Measurements from ENCODE around the gene C1QL3.

Gene C1QL3

DNA sequence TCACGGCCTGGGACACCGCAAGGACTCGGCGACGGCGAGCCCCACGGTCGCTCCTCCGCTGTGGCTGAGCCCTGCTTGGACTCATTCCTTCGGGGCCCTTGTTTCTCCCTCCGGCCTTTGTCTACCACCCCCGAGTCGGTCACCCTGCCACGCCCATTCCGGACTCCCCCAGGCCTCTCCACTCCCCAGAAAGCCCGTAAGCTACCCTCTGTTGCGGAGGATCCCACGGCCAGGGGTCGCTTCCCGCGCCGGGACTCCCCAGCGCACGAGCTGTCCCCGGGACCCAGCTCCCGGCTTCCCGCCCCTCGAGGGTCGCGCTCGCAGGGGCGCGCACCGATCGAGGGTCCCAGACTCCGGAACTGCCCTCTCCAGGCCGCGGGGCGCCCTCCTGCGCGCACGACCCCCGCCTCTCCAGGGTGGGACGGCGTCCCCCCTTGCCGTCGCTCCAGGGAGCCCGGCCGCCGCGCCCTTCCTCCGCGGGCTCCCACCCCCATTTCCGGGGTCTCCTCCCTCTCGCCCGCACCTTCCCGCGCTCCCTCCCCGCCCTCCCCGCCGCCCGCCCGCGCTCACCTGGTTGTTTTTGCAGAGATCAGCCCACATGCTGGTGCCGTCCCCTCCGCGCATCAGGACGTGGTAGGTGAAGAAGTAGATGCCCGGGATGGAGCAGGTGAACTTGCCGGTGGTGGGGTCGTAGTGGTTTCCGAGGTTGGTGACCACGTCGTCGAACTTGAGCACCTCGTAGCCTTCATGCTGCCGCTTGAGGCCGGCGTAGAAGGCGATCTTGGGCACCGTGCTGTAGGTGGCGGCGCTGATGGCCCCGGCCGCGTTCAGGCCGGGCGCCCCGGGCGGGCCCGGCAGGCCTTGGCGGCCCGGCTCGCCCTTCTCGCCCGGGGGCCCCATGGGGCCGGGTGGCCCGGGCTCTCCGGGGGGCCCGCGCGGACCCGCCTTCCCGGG, 1.5 kb downstream of the C1QL3 start:
- peak; percentile 43 for DNase-seq
- Mint-ChIP-seq H3K9me3 (no peaks in the 10 kb centered on the region), H3K27ac (peak overlapping the region; percentile 41), H3K36me3 (ENCODE audit: low read depth) (peaks cover 2% of the 10 kb centered on the region), H3K4me3 (peak overlapping the region; percentile 69), H3K27me3 (peaks cover 39% of the 10 kb centered on the region), H3K4me1 (ENCODE audit: low read depth) (peaks cover 12% of the 10 kb centered on the region)

DNA sequence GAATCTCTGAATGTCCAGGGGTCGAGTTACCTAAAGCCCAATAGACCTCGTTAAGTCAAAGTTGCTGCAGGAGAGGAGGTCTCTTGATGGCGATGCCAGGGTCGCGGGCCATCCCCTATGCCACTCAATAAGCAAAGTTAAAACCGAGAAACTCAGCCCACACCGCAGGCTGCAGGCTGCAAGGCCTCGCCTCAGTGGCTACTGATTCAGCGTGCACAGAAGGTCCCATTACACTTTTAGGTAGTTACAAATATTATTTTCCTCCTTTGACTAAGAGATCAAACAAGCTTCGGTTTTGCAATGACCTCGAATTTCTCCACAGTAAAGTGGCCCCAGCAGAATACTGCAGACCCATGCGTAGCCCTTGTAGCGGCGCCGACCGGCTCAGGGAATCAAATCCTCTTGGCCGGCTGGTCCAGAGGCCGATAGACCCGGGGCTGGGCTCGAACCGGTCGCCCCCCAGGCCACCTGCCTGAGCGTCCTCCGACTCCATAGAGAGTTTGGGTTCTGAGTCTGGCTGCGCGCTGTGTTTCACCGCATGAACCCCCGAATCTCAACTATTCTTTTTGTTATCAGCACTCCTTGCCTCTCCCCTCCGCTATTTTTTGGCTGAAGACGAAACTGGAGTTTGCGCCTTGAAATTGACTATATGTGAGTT, 2.3 kb downstream of the C1QL3 start:
- H3K27ac Mint-ChIP-seq: peak overlapping the region; percentile 41
- peaks cover 12% of the 10 kb centered on the region for H3K4me1 Mint-ChIP-seq (ENCODE audit: low read depth)
- DNase-seq: no peak
- H3K27me3 Mint-ChIP-seq: peaks cover 36% of the 10 kb centered on the region
- no peaks in the 10 kb centered on the region for H3K9me3 Mint-ChIP-seq
- H3K4me3 Mint-ChIP-seq: peak overlapping the region; percentile 69
- H3K36me3 Mint-ChIP-seq (ENCODE audit: low read depth): peaks cover 2% of the 10 kb centered on the region

DNA sequence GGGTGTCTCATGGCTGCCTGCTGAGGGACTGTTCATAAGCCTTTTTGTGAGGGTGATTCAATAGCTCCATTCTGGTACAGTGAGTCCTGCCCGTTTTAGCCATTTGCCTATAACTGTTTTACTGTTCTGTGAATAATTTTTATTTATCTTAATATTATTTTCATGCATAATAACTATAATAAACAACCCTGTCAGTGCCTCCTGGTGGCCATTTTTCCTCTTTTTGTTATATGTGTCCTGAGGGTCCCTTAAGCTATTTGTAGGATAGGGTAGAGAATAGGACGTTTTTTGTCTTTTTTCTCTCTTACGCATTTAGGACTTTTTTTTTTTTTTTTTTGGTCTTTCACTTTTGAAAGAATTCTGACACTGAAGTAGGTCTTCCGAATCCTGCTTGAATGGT, 2.9 kb downstream of the C1QL3 start:
- no peak overlapping the region for H3K4me3 Mint-ChIP-seq
- no peak for DNase-seq
- H3K36me3 Mint-ChIP-seq (ENCODE audit: low read depth): peaks cover 4% of the 10 kb centered on the region
- no peak overlapping the region for H3K27ac Mint-ChIP-seq
- H3K9me3 Mint-ChIP-seq: no peaks in the 10 kb centered on the region
- H3K27me3 Mint-ChIP-seq: peaks cover 36% of the 10 kb centered on the region
- peaks cover 12% of the 10 kb centered on the region for H3K4me1 Mint-ChIP-seq (ENCODE audit: low read depth)

DNA sequence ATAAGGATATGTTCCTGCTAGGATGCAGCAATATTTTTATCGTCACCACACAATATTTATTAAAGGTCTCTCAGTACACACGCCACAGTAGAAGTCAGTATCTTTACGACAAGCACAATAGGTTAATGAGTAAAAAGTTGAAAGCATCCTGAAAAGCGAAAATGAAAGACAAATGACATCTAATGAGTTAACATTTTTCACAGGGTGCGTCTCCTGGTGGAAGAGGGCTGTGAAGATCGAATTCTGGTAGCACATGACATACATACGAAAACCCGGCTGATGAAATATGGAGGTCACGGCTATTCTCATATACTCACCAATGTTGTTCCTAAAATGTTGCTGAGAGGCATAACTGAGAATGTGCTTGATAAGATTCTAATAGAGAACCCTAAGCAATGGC, 10.8 kb downstream of the C1QL3 start:
- no peak for DNase-seq
- no peak overlapping the region for H3K4me3 Mint-ChIP-seq
- H3K9me3 Mint-ChIP-seq: no peaks in the 10 kb centered on the region
- H3K4me1 Mint-ChIP-seq (ENCODE audit: low read depth): no peaks in the 10 kb centered on the region
- H3K36me3 Mint-ChIP-seq (ENCODE audit: low read depth): peaks cover 41% of the 10 kb centered on the region
- no peak overlapping the region for H3K27ac Mint-ChIP-seq
- H3K27me3 Mint-ChIP-seq: no peaks in the 10 kb centered on the region

DNA sequence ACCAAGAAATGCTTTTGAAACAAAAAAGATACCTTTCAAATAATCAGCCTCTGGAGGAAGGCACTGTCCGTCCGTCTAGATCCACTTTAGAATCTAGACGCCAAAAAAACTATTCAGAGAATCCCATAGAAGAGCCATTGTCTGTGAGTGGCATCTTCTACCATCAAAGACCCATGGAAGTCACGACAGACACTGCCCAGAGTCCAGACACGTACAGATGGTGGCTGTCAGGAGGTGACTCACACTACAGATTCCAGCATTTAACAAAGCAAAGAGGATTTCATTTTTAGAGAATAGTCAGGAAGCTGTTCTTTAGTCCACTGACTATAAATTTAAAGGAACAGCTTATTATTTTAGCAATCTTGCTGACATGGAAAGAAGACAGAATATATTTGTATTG, 11.7 kb downstream of the C1QL3 start:
- Mint-ChIP-seq H3K36me3 (ENCODE audit: low read depth) (peaks cover 41% of the 10 kb centered on the region), H3K27ac (no peak overlapping the region), H3K27me3 (no peaks in the 10 kb centered on the region), H3K4me3 (no peak overlapping the region), H3K9me3 (no peaks in the 10 kb centered on the region), H3K4me1 (ENCODE audit: low read depth) (no peaks in the 10 kb centered on the region)
- no peak for DNase-seq

DNA sequence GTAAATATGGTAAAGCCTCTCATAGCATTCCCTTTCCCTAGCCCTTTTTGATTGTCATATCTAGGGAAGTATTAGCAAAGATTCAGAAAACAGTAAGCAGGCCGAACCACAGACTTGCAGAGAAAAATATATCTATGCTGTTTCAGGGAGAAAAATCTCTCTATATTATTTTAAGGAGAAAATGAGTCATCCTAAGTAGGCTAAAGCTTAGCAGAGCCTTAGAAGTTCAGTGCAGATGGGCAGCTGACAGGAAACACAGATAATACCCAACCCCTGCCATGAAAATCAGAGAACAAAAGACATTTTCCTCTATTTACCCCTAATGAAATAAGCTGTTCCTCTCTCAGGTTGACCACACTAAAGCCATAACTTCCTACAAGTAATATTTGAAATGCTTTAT, 16.5 kb downstream of the C1QL3 start:
- no peak overlapping the region for H3K4me3 Mint-ChIP-seq

DNA sequence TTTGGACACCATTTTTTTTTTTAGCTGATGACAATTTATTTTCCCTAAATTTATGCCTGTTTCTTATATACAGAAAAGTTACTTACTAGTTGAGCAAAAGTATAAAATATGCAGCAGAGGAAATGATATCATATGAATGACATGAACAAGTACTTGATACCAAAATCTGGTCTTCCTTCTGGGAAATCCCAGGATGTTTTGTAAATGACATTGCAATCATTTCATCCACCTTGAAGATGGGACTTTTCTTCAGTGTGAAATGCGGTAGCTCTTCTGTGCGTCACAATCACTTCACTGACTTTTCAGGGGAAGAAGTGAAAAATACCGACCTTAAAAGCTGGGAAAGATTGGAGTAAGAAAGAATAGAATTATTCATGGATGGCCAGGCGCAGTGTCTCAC, 23.8 kb downstream of the C1QL3 start:
- H3K27me3 Mint-ChIP-seq: no peaks in the 10 kb centered on the region
- peaks cover 2% of the 10 kb centered on the region for H3K4me1 Mint-ChIP-seq (ENCODE audit: low read depth)
- no peak overlapping the region for H3K27ac Mint-ChIP-seq
- H3K36me3 Mint-ChIP-seq (ENCODE audit: low read depth): peaks cover 46% of the 10 kb centered on the region
- H3K4me3 Mint-ChIP-seq: no peak overlapping the region
- DNase-seq: no peak
- no peaks in the 10 kb centered on the region for H3K9me3 Mint-ChIP-seq

More for the DNA sequence above, 16.5 kb downstream of the C1QL3 start:
- H3K27ac Mint-ChIP-seq: no peak overlapping the region
- no peaks in the 10 kb centered on the region for H3K9me3 Mint-ChIP-seq
- H3K4me1 Mint-ChIP-seq (ENCODE audit: low read depth): no peaks in the 10 kb centered on the region
- no peak for DNase-seq
- no peaks in the 10 kb centered on the region for H3K27me3 Mint-ChIP-seq
- peaks cover 29% of the 10 kb centered on the region for H3K36me3 Mint-ChIP-seq (ENCODE audit: low read depth)

DNA sequence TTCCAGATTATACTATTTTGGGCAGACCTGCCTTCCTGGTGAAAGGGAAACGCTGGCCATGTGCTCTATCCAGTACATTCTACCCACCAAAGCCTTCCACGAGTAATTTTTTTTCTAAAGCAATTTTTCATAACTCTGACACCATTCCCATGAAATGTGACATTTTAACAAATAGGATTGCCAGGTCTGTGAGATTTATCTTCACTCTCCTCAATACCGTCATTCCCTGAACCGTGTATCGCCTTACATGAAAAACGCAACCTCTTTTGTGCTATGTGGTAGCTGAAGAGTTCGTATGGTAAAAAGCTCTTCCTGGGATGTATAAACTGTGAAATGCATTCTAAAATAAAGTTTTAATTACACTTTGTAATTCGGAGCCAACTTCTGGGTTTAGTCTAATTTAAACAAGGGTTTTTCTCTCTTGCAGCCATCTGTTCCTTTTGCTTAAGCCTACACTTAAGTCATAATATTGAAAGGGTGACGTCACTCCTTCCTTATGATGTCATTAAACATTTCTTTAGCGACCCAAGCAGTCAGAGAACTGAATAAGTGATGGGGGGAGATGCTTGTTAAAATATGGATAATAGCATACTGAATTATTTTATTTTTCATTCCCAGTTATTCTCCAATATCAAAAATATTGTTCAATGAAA, 27.7 kb downstream of the C1QL3 start:
- no peaks in the 10 kb centered on the region for H3K9me3 Mint-ChIP-seq
- no peak overlapping the region for H3K27ac Mint-ChIP-seq
- H3K4me3 Mint-ChIP-seq: no peak overlapping the region
- no peaks in the 10 kb centered on the region for H3K27me3 Mint-ChIP-seq
- DNase-seq: no peak
- peaks cover 2% of the 10 kb centered on the region for H3K4me1 Mint-ChIP-seq (ENCODE audit: low read depth)
- H3K36me3 Mint-ChIP-seq (ENCODE audit: low read depth): peaks cover 61% of the 10 kb centered on the region

DNA sequence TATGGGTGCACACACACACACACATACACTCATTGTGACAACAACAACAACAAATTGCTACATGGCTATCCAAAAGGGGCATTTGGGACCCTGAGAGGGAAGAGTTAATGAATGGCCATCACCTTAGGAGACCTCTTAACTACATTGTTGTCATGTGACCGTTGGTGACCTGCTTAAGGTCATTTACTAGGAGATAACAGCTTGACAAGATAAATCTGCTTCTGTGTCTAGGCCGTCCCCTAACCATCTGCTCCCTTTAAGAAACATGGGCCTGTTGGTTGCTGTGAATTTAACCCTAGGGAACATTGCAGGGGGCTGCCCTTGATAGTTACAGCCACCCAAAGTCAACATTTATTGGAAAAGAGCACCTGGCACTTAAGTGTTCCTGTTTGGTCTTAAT, 29.7 kb downstream of the C1QL3 start:
- Mint-ChIP-seq H3K36me3 (ENCODE audit: low read depth) (peaks cover 67% of the 10 kb centered on the region), H3K27me3 (no peaks in the 10 kb centered on the region)
- no peak for DNase-seq

DNA sequence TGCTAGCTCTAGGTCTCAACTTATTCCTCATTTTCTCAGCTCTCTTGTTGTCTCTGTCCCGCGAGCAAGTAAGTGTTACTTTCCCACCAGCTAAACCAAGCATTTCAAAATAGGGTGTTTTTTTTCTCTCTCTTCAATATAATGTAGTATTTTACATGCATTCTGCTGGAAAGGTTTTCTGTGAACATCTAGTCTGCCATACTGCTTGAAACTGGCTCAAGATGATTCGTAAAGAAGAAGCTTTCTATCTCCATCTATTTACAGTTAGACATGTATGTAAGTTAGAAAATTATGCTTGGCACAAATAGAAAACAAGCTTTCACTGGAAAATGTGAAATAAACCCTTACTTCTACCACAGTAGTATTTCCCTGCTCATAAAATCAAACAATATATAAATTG, 31.2 kb downstream of the C1QL3 start:
- Mint-ChIP-seq H3K27ac (no peak overlapping the region), H3K4me3 (no peak overlapping the region), H3K4me1 (ENCODE audit: low read depth) (peaks cover 2% of the 10 kb centered on the region), H3K9me3 (no peaks in the 10 kb centered on the region), H3K27me3 (no peaks in the 10 kb centered on the region), H3K36me3 (ENCODE audit: low read depth) (peaks cover 75% of the 10 kb centered on the region)
- DNase-seq: no peak

More for the DNA sequence above, 29.7 kb downstream of the C1QL3 start:
- H3K4me1 Mint-ChIP-seq (ENCODE audit: low read depth): peaks cover 2% of the 10 kb centered on the region
- H3K27ac Mint-ChIP-seq: no peak overlapping the region
- no peaks in the 10 kb centered on the region for H3K9me3 Mint-ChIP-seq
- no peak overlapping the region for H3K4me3 Mint-ChIP-seq

DNA sequence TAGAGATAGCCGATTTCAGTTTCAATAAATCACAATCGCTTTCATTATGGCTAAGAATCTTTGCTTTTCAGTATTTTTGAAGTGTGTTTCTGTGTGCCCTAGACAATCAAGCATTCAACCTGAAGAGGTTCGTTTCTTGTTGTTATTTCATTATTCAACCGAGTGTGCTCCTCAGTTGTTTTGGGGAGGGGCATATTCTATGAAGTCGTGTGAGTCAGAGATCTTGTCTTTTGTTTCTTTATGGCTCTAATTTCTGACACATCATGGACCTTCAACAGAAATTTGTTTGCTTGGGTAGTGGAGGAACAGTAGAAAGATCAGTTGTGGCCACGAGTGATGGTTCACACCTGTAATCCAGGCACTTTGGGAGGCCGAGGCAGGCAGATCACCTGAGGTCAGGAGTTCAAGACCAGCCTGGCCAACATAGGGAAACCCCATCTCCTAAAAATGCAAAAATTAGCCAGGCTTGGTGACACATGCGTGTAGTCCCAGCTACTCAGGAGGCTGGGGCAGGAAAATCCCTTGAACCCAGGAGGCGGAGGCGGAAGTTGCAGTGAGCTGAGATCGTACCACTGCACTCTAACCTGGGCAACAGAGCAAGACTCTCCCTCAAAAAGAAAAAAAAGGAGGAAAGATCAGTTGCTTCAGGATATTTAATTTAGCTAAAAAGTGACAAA, 38.3 kb downstream of the C1QL3 start:
- no peaks in the 10 kb centered on the region for H3K9me3 Mint-ChIP-seq
- H3K27ac Mint-ChIP-seq: no peak overlapping the region
- peaks cover 9% of the 10 kb centered on the region for H3K4me1 Mint-ChIP-seq (ENCODE audit: low read depth)
- no peak for DNase-seq
- peaks cover 56% of the 10 kb centered on the region for H3K36me3 Mint-ChIP-seq (ENCODE audit: low read depth)
- no peak overlapping the region for H3K4me3 Mint-ChIP-seq
- H3K27me3 Mint-ChIP-seq: no peaks in the 10 kb centered on the region

DNA sequence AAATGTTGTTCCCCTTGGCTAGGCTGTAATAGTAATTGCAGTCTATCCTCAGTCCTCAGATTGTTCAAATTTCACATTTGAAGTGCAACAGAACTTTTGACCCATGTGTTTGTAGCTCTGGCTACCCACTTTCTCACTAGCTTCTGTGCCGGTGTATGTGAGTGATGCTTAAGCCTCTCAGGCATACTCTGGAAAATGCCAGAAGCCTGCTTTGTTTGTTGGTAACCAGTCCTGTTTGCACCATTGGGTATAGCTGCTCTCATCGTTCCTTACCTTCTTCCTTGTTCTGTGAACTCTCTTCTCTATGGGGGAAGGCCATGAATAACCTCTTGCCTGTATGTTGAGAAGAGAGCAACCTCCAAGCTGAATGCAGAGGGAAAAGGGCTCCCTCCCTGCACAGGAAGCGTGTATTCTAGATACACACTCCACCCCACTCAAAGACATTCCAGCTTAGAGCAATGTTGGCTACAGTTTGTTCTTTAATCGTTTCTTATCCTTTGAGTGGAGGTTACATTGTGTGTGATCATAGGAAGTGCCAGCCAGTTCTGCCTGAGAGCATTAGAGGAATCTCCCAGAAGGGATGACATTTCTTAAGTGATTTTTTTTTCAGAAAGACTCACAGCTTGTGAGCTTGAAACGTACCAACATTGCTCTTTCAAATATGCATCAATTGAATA, 40.5 kb downstream of the C1QL3 start:
- no peak overlapping the region for H3K4me3 Mint-ChIP-seq
- no peaks in the 10 kb centered on the region for H3K9me3 Mint-ChIP-seq
- H3K27ac Mint-ChIP-seq: no peak overlapping the region
- no peaks in the 10 kb centered on the region for H3K27me3 Mint-ChIP-seq
- peaks cover 43% of the 10 kb centered on the region for H3K36me3 Mint-ChIP-seq (ENCODE audit: low read depth)
- no peak for DNase-seq
- peaks cover 7% of the 10 kb centered on the region for H3K4me1 Mint-ChIP-seq (ENCODE audit: low read depth)

DNA sequence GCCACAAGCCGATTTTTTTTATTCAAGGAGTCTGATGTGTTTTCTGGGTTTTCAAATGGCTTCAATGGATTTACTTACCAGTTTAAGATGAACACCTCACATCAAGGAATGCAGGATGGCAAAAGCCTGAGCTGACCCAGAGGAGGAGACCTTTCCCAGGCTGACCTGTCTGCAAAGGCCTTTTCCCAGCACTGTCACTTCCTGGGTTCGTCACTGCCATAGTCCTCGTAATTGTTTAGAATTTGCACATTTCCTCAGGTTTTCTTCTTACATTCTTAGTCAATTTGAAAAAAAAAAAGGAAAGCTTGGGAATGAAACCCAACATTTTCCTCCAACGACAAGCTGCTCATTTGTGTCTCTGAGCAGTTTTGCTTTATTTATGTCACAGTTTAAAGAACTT, 42.9 kb downstream of the C1QL3 start:
- Mint-ChIP-seq H3K27me3 (no peaks in the 10 kb centered on the region), H3K27ac (no peak overlapping the region), H3K36me3 (ENCODE audit: low read depth) (peaks cover 23% of the 10 kb centered on the region), H3K9me3 (no peaks in the 10 kb centered on the region), H3K4me1 (ENCODE audit: low read depth) (peaks cover 5% of the 10 kb centered on the region), H3K4me3 (no peak overlapping the region)
- DNase-seq: no peak

DNA sequence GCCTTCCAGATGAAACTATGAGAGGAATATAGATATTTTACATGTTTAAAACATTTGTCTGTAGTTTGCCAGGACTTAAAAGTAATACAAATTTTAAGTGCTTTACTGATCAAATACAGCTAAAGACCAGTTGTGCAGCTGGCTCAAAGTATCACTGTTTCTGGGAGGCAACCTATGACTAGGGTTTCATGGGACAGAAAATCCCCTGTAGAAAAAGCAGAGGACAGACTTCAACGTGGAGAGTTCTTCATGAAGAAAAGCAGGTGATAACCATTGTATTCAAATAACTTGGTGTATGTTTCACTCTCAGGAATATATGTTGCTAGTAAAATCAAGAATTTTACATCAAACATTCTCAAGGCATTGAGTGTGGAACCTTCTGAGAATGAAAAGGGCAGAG, 43.9 kb downstream of the C1QL3 start:
- DNase-seq: no peak
- Mint-ChIP-seq H3K36me3 (ENCODE audit: low read depth) (peaks cover 23% of the 10 kb centered on the region), H3K9me3 (no peaks in the 10 kb centered on the region), H3K27me3 (no peaks in the 10 kb centered on the region), H3K27ac (no peak overlapping the region), H3K4me3 (no peak overlapping the region), H3K4me1 (ENCODE audit: low read depth) (peaks cover 2% of the 10 kb centered on the region)

Data from activated T-cell treated with anti-CD3 and anti-CD28 coated beads, Interleukin-2, amount 50 U/mL, for 24 hours (primary cell).